PC-3 (cell line): ENCODE data around the gene C1orf21. TPM values are rescaled to one million over a fixed set of nuclear protein-coding genes. Genes with fewer than 3 reads are reported as not detected.

ENCODE experiments used
- ATAC-seq: fragments of 200-7000 bp; cut with Tn5 transposase; 2 replicates; pipeline ENCODE4 v1.9.1; 2020; ENCODE audit warnings: mild to moderate bottlenecking, moderate library complexity
- BruUV-seq: library from RNA; stranded (reverse); fragments of 400-500 nt; replicated peaks from 2 replicates; lab custom pipeline; 2021; lab: Mats Ljungman, UMichigan
- CTCF ChIA-PET: fragments of 300-600 bp; sonication (Branson Sonifier 250); formaldehyde crosslinking; loops from one replicate; lab custom pipeline; 2022; ENCODE audit warnings: antibody characterized with exemption; lab: Charles Lee
- POLR2A ChIA-PET: fragments of 300-600 bp; sonication (Branson Sonifier 250); formaldehyde crosslinking; loops from one replicate; lab custom pipeline; 2022; ENCODE audit warnings: antibody characterized with exemption; ENCODE audit not compliant: unreplicated experiment; lab: Charles Lee
- DNase-seq: peaks from one replicate; pipeline ENCODE4 v3.0.0-alpha.2; 2015
- H2AFZ ChIP-seq: fragments of 300-600 bp; sonication (generic); 2 replicates; pipeline ENCODE4 v1.6.0; 2016; ENCODE audit warnings: antibody characterized with exemption, low read length
- H3F3A ChIP-seq: fragments of 300-600 bp; sonication (generic); one replicate; pipeline ENCODE4 v1.6.0; 2017; ENCODE audit warnings: antibody characterized with exemption, low read length, control low read depth, mild to moderate bottlenecking; ENCODE audit not compliant: unreplicated experiment
- H3K27ac ChIP-seq: fragments of 300-600 bp; sonication (generic); 2 replicates; pipeline ENCODE4 v1.5.1; 2016; ENCODE audit warnings: mild to moderate bottlenecking, low read length
- H3K27me3 ChIP-seq: fragments of 300-600 bp; sonication (generic); 2 replicates; pipeline ENCODE4 v1.6.1; 2016; ENCODE audit warnings: low read length, mixed read lengths
- H3K36me3 ChIP-seq: fragments of 300-600 bp; sonication (generic); 2 replicates; pipeline ENCODE4 v1.6.1; 2016; ENCODE audit warnings: low read depth, mixed run types, low read length, mixed read lengths
- H3K4me1 ChIP-seq: fragments of 300-600 bp; sonication (generic); 2 replicates; pipeline ENCODE4 v1.5.1; 2016; ENCODE audit warnings: low read length; ENCODE audit not compliant: insufficient read depth
- H3K4me2 ChIP-seq: fragments of 300-600 bp; sonication (generic); 2 replicates; pipeline ENCODE4 v1.6.0; 2016; ENCODE audit warnings: low read length
- H3K4me3 ChIP-seq: fragments of 300-600 bp; sonication (generic); 2 replicates; pipeline ENCODE4 v1.5.1; 2016; ENCODE audit warnings: mild to moderate bottlenecking, low read length, mixed read lengths
- H3K79me2 ChIP-seq: fragments of 300-600 bp; sonication (generic); 2 replicates; pipeline ENCODE4 v1.6.1; 2017; ENCODE audit warnings: low read length, mixed read lengths
- H3K9ac ChIP-seq: fragments of 300-600 bp; sonication (generic); 2 replicates; pipeline ENCODE4 v1.6.0; 2016; ENCODE audit warnings: mild to moderate bottlenecking, low read length
- H3K9me2 ChIP-seq: fragments of 300-600 bp; sonication (generic); replicated peaks from 2 replicates; pipeline ENCODE4 v1.6.1; 2016; ENCODE audit warnings: mixed run types, low read length, mixed read lengths
- H3K9me3 ChIP-seq: fragments of 300-600 bp; sonication (generic); 2 replicates; pipeline ENCODE4 v1.6.1; 2016; ENCODE audit warnings: low read length, mixed read lengths
- H4K20me1 ChIP-seq: fragments of 300-600 bp; sonication (generic); 2 replicates; pipeline ENCODE4 v1.6.1; 2016; ENCODE audit warnings: low read length, mixed read lengths
- CTCF ChIP-seq: fragments of 300-600 bp; sonication (generic); conservative IDR thresholded peaks from 2 replicates; pipeline ENCODE4 v1.5.1; 2017; ENCODE audit warnings: antibody characterized with exemption, low read depth, mild to moderate bottlenecking, low read length
- EZH2 ChIP-seq: fragments of 300-600 bp; sonication (generic); IDR thresholded peaks from one replicate; pipeline ENCODE4 v1.6.1; 2017; ENCODE audit warnings: antibody characterized with exemption, mild to moderate bottlenecking, low read length; ENCODE audit not compliant: unreplicated experiment
- EZH2phosphoT487 ChIP-seq: fragments of 300-600 bp; sonication (generic); IDR thresholded peaks from 2 replicates; pipeline ENCODE4 v1.6.1; 2018; ENCODE audit warnings: mild to moderate bottlenecking, antibody characterized with exemption, low read length, borderline replicate concordance
- intact Hi-C: fragments of 100-400 bp; cut with micrococcal nuclease; formaldehyde crosslinking; loops from 2 replicates; pipeline ENCODE4 v1.9.0; 2023
- total RNA-seq: library from RNA; depleted of rRNA; stranded (reverse); fragments of >200 nt; gene quantifications from 2 replicates; pipeline ENCODE4 v1.2.3, GENCODE V29; 2014

The C1orf21 gene
- total RNA-seq, 1 experiment from 2014 or later, result 1.3 TPM

- H3K27me3 ChIP-seq, result no peaks in the 10 kb centered on the region
- TF ChIP-seq EZH2 (no peak), EZH2phosphoT487 (no peak), CTCF (no peak)
- ChIA-PET CTCF (no interaction called here), POLR2A (no interaction called here)
- H3K4me1 ChIP-seq, result peaks cover 42% of the 10 kb centered on the region
- no peak for DNase-seq
- H3K4me2 ChIP-seq, result no peak overlapping the region
- no peaks in the 10 kb centered on the region for H3K9me3 ChIP-seq
- no peaks in the 10 kb centered on the region for H3K79me2 ChIP-seq
- intact Hi-C loops, result no loop called here
- no peak overlapping the region for H3K4me3 ChIP-seq
- H3F3A ChIP-seq, result no peaks in the 10 kb centered on the region
- no peaks in the 10 kb centered on the region for H4K20me1 ChIP-seq
- no peak overlapping the region for H3K9ac ChIP-seq
- H3K27ac ChIP-seq, result no peak overlapping the region
- no peak overlapping the region for H2AFZ ChIP-seq
- BruUV-seq, result no TSS peak
- ATAC-seq, result no peak
- H3K9me2 ChIP-seq, result no peaks in the 10 kb centered on the region
- no peaks in the 10 kb centered on the region for H3K36me3 ChIP-seq
Observed at GRCh38 chr1:184412472-184412871, 25.6 kb downstream of the C1orf21 start.

GRCh38 chr1:184416481-184416880 is 29.7 kb downstream of the C1orf21 start:
- H3K79me2 ChIP-seq, result no peaks in the 10 kb centered on the region
- no peaks in the 10 kb centered on the region for H3K9me3 ChIP-seq
- POLR2A ChIA-PET, result no interaction called here
- peak overlapping the region; percentile 72 for H3K27ac ChIP-seq
- no peaks in the 10 kb centered on the region for H3K9me2 ChIP-seq
- DNase-seq (peak; percentile 64), ATAC-seq (no peak)
- CTCF ChIA-PET, result no interaction called here
- H3K27me3 ChIP-seq, result no peaks in the 10 kb centered on the region
- H3K9ac ChIP-seq, result no peak overlapping the region
- H2AFZ ChIP-seq, result no peak overlapping the region
- peaks cover 52% of the 10 kb centered on the region for H3K4me1 ChIP-seq
- intact Hi-C loops, result no loop called here
- no peaks in the 10 kb centered on the region for H3K36me3 ChIP-seq
- TF ChIP-seq EZH2phosphoT487 (no peak), CTCF (no peak), EZH2 (no peak)
- H3K4me3 ChIP-seq, result no peak overlapping the region
- no TSS peak for BruUV-seq
- H3F3A ChIP-seq, result no peaks in the 10 kb centered on the region
- H4K20me1 ChIP-seq, result no peaks in the 10 kb centered on the region
- peak overlapping the region; percentile 57 for H3K4me2 ChIP-seq

- Histone ChIP-seq H2AFZ (no peak overlapping the region), H3K79me2 (no peaks in the 10 kb centered on the region), H3K36me3 (no peaks in the 10 kb centered on the region), H3K4me1 (peaks cover 52% of the 10 kb centered on the region), H3K4me2 (peak overlapping the region; percentile 57), H3K9me2 (no peaks in the 10 kb centered on the region), H4K20me1 (no peaks in the 10 kb centered on the region), H3K27ac (peak overlapping the region; percentile 72), H3K9me3 (no peaks in the 10 kb centered on the region), H3F3A (no peaks in the 10 kb centered on the region), H3K9ac (no peak overlapping the region), H3K4me3 (no peak overlapping the region), H3K27me3 (no peaks in the 10 kb centered on the region)
- no TSS peak for BruUV-seq
- no peak for ATAC-seq
- no peak for DNase-seq
- CTCF ChIA-PET, result no interaction called here
- no peak for TF ChIP-seq EZH2phosphoT487
- TF ChIP-seq CTCF, result no peak
- TF ChIP-seq EZH2, result no peak
- POLR2A ChIA-PET, result no interaction called here
- intact Hi-C loops, result no loop called here
Observed at GRCh38 chr1:184416946-184417345, 30.1 kb downstream of the C1orf21 start.
